Hematopoietic multipotent progenitor cell treated with erythropoietin and hydrocortisone succinate and interleukin-3 and kit ligand, for 6 days (in vitro differentiated cells): ENCODE measurements around the gene COL1A2.

Experiments
- DNase-seq: peaks from one replicate; pipeline ENCODE4 v3.0.0-alpha.2; 2015

The COL1A2 gene

DNA sequence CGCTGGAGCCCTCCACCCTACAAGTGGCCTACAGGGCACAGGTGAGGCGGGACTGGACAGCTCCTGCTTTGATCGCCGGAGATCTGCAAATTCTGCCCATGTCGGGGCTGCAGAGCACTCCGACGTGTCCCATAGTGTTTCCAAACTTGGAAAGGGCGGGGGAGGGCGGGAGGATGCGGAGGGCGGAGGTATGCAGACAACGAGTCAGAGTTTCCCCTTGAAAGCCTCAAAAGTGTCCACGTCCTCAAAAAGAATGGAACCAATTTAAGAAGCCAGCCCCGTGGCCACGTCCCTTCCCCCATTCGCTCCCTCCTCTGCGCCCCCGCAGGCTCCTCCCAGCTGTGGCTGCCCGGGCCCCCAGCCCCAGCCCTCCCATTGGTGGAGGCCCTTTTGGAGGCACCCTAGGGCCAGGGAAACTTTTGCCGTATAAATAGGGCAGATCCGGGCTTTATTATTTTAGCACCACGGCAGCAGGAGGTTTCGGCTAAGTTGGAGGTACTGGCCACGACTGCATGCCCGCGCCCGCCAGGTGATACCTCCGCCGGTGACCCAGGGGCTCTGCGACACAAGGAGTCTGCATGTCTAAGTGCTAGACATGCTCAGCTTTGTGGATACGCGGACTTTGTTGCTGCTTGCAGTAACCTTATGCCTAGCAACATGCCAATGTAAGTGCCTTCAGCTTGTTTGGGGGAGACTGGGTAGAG is at the start of gene COL1A2:
COL1A2 (plus strand) TSS at position 459 of the 704 bp plus-strand sequence; CDS start at position 596, 137 bp downstream.
- no peak for DNase-seq

- no peak for DNase-seq
Measured at GRCh38 chr7:94345907-94346306, 48.8 kb upstream of the COL1A2 start.

- no peak for DNase-seq
Measured at GRCh38 chr7:94348142-94348541, 46.6 kb upstream of the COL1A2 start.

DNA sequence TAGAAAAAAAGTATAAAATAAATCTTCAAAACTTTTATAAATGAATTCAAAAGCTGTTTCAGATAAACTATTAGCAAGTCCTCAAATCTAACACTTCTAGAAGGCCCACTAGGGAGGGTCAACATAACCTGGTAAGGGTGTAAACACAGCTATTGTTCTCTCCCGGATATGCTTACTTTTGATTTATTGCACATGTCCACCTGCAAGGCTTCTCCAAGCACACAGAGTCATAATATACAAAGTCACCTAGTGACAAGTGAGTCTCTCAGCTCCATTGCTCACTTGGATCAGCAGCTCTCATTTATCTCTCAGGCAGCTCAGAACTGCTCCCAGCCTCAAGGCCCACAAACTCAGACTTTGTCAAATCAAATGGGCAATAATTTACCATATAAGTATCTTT is 44.0 kb upstream of the COL1A2 start:
- no peak for DNase-seq

- DNase-seq = no peak
Measured at GRCh38 chr7:94351703-94352102, 43.0 kb upstream of the COL1A2 start.

DNA sequence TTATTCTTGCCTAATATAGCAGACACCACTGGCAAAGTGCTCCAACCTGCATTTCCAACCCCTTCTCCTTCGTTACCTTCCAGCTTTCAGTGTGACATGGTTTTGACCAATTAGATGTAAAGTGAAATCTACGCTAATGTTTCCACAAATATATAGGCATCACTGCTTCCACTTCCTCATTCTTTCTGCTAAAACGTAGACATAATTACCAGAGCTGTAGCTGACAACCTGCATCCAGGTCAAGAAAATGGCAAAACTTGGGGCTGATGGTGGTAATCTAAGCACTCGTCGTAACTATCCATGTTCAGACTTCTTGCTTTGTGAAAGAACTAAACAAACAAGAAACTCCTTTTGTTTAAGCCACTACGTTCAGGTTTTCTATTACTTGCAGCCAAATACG is 41.8 kb upstream of the COL1A2 start:
- DNase-seq = no peak

- no peak for DNase-seq
Measured at GRCh38 chr7:94354953-94355352, 39.7 kb upstream of the COL1A2 start.

DNA sequence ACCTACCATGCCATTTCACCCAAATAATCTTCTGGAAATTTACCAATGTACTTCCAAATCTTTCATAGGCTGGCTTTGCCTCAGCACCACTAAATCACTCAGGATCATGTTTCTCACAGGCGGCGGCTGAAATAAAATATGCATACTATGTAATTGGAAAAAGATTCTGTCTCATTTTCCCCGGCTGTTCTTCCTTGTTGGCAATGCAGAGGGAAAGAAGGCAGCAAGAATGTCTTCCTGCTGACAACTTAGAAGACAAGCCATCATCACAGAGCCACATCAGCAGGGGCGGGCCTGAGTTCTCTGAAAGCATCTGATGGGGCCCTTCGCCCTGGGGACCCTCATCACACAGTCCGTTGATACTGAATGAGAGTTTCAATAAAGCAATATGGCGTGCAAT is 39.2 kb upstream of the COL1A2 start:
- DNase-seq = no peak

DNA sequence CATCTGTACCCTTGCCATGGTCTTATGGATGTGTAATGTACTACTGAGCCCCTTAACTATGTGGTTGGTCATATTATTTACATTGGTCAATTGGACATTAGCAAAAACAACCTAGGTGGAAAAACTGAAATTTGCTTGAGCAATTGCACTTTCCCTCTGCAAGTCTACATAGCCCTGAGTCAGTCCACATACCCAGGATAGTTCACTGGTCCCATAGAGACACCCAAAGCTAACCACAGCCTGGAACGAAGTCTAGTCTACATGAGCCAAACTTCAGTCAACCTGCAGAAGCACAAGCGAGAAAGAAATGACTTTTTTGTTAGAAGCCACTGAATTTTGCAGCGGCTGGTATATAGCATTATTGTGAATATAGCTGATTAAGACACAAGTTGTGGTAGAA is 37.6 kb upstream of the COL1A2 start:
- DNase-seq = no peak

DNA sequence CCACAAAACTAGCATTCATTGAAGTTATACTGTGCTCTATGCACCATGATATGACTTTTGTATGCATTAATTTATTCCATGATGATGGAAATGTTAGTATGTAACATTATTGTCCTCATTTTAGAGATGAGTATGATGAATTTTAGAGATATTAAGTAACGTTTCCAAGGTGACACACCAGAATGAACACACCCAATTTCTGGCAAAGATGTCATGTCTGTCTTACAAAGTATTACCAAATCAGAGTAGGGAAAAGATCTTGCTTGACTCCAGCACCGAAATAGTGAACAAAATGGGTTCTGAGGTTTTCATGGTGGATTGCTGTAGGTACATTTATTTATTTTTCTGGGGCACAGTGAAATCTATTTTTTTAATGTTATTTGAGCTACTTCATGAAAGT is 33.8 kb upstream of the COL1A2 start:
- DNase-seq = no peak

DNA sequence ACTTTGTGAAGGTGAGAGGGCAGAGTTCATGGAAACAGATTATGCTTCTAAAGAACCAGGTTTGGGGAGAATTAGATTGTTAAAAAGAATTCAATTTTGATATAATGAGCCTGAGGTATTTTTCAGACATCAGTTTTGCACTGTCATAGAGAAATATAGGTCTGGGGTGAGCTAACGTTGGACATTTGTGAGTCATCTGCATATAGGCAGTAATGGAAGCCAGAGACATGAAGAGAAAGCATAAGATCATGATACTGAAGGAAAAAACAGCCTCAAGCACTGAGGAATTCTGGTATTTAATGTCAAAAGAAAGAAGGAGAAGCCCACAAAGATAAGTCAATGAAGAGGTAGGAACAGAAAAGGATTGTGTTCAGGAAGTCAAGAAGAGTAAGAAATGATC is 32.4 kb upstream of the COL1A2 start:
- DNase-seq = no peak

DNA sequence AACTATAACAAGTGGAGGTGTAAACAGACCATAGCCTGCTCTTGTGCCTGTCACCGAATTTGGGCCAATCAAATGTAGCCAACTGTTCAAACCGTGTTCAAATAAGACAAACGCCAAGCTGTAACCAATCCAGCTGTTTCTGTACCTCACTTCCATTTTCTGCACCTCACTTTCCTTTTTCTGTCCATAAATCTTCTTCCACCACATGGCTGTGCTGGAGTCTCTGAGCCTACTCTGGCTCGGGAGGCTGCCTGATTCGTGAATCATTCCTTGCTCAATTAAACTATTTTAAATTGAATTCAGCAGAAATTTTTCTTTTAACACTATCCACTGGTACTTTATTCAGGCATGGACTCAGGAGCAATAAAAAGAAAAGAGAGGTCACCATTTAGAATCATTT is 29.9 kb upstream of the COL1A2 start:
- no peak for DNase-seq

DNA sequence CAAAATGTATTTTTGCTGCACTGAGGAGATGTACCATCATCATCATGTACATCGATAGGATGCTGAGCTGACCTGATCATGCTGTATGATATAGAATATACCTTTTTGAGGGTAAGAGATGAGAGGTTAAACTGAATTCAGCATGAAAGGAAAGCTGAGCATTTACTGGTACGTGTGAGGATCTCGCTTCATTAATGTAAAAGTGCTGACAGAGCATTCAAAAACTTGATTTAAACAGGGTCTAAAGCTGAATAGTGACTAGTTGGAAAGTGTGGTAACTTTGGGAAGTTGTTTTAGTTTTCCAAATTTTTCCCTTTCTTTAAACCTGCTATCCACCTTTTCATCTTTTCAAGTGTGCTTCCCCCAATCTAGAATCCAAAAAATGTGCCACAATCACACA is 28.5 kb upstream of the COL1A2 start:
- DNase-seq = no peak

DNA sequence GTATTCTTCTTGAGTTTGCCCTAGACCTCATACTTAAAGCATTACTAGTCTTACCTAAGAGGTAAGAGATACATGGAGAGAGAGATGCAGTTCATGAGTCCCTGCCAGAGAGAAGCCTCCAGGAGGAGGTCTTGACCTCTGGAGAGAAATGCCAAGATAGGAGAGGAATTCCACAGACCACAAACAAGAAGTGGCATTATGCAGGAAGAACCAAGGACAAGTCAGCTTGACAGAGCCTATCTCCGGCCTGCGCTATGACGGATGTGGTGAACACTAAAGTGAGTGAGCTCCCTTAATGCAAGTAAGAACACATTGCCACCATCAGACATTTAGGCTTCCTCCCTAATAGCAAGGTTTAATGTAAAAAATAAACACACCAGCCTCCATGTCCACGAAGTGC is 27.9 kb upstream of the COL1A2 start:
- DNase-seq = no peak

DNA sequence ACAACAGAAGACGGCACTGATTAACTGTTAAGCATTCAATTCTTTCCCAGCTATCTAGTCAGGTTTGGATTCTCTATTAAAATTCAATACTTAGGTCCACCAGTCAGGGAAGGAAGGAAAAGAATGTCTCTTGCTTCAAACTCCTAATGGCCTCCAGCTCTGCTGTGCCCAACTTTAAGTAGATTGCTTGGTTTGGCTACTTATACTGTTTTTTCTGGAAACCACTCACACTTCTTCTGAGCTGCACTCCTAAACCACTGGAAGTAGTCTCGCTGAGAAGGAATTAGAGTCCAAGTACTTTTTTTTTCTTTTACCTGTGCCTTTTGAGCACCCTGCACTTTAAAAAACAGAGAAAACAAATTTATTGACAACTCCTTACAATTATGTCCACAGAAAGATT is 26.7 kb upstream of the COL1A2 start:
- DNase-seq = no peak

DNA sequence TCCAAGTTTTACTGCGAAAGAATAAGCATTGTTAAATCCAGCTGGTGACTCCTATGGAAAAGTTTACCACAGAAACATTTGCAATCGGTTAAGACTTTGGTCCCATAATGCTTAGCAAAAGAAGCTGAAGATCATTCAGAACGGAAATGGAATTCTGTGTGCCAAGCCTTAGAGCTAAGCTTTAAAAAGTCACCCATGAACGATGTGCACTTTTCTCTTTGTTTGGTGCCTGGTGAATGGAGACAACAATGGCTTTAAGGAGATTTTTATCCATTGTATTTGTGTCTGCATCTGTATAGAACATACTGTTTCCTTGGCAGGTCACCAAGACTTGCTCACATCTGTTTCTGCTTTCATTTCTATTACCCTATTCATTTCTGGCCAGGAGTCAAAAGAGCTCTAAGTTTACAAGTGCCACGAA is 26.3 kb upstream of the COL1A2 start:
- DNase-seq = no peak

DNA sequence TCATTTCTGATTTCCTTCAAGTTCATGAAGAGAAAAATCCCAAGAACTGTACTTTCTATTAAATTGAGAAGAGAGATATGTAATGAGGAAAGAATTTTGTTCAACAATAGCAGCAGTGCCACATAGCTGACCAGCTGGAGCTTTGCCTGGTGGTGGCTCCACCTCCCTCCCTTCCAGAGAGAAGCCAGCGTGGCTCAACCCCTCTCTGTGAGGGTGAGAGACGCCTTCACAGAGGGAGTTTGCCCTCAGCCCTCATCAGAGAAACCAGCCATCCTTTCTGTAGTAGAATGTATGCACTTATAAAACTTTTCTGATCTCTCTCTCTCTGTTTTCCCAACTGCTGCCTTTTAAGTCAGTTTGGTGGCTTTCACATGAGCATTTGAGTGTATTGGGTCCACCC is 20.5 kb upstream of the COL1A2 start:
- no peak for DNase-seq

GRCh38 chr7:94374721-94375566 is 19.8 kb upstream of the COL1A2 start:
- no peak for DNase-seq

DNA sequence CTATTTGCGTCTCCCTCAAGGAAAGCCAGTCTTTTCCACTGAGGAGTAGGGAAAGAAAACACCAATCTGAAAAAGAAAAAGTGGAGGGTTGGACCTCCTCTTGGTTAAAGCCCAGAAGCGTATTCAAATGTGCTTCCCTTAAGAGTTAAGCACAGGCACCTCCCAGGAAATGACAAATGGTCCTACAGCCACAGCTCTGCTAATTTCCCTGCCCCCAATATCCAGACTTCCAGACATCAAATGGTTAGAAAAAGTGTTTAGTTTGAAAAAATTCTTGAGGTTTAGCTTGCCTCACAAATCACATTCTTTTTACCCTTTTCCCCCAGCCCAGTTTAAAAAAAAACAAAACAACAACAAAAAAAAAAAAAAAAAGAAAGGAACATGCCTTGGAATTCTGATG is 19.0 kb upstream of the COL1A2 start:
- no peak for DNase-seq

GRCh38 chr7:94376281-94376680 is 18.4 kb upstream of the COL1A2 start:
- DNase-seq = no peak

- no peak for DNase-seq
Measured at GRCh38 chr7:94378356-94378755, 16.3 kb upstream of the COL1A2 start.

GRCh38 chr7:94380264-94380663 is 14.4 kb upstream of the COL1A2 start:
- no peak for DNase-seq

DNA sequence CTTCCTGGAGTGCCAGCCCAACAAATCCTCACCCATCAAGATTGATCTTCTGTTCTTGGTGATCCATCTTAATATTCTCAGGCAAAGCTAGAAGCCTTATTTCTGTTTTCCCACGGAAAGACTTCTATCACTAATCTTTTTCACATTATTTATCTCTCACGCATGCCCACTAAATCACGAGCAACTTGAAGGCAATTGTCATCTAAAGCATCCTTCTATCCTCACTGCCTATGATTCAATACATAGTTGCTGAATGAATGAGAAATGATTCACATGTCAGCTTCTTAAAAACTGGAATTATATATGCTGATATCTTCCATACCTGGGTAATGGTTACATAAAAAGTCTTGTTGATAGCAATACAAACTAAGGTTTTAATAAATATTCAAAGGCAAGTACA is 12.6 kb upstream of the COL1A2 start:
- DNase-seq = no peak

DNA sequence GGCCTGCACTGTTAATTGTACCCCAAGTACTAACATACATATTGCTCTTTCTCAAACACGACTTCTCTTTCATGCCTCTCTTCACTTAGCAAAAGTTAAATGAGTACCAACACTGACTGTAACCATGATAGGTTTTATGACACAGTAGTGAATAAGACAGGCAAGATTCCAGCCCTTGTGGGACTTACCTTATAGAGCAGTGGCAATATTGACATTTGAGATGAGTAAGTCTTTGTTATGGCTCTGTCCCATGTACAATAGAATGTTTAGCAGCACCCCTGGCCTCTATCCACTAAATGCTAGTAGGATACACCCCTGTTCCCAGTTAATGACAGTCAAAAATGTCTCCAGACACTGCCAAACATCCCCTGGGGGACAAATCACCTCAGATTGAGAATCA is 11.9 kb upstream of the COL1A2 start:
- DNase-seq = no peak

DNA sequence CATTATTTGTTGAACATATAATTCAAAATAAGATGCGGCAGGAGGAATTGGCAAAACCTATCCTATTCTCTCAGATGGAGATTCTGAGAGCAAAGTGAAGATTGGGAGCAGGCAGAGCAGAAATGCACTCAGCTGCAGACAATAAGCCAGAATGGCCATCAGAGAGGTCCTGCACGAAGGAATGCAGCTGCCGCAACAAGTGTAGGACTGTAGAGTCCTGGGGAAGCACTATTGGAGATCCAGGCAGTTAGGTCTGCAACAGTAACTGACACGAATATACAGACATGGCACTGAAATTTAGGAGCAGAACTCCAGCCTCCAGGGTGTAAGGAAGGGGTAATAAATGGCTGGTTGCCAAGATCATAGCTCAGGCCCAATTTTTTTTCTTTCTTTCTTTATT is 10.4 kb upstream of the COL1A2 start:
- DNase-seq = no peak
